NK-92 (cell line): ENCODE measurements around the gene RCN2.

ENCODE experiments used
- DNase-seq: peaks from one replicate; lab custom pipeline; 2025; ENCODE audit not compliant: unreplicated experiment; lab: John Stamatoyannopoulos, UW

The RCN2 gene

DNA sequence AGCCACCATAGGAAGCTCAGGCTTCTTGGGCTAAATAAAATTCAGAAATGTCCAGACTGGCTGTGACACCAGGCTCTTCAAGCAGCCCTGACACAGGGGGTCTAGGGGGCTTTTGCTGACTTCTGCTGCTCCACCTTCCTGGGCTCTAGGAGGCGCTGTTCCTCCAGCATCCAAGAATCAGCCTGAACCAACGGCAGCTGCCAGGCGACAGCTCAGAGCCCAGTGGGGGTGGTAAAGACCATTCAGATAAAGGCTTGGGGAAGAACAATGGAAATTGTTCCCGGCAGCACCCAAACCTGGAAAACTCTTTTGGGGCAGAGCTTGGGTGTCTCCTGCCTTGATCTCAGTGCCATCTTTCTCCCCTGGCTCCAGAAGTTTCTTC, 41.8 kb downstream of the RCN2 start:
- DNase-seq: no peak

- no peak for DNase-seq
Observed at GRCh38 chr15:76973906-76974305, 42.4 kb downstream of the RCN2 start.

- DNase-seq: no peak
Observed at GRCh38 chr15:76974456-76975036, 43.0 kb downstream of the RCN2 start.

- no peak for DNase-seq
Observed at GRCh38 chr15:76976141-76976540, 44.6 kb downstream of the RCN2 start.

- no peak for DNase-seq
Observed at GRCh38 chr15:76976572-76977270, 45.2 kb downstream of the RCN2 start.

DNA sequence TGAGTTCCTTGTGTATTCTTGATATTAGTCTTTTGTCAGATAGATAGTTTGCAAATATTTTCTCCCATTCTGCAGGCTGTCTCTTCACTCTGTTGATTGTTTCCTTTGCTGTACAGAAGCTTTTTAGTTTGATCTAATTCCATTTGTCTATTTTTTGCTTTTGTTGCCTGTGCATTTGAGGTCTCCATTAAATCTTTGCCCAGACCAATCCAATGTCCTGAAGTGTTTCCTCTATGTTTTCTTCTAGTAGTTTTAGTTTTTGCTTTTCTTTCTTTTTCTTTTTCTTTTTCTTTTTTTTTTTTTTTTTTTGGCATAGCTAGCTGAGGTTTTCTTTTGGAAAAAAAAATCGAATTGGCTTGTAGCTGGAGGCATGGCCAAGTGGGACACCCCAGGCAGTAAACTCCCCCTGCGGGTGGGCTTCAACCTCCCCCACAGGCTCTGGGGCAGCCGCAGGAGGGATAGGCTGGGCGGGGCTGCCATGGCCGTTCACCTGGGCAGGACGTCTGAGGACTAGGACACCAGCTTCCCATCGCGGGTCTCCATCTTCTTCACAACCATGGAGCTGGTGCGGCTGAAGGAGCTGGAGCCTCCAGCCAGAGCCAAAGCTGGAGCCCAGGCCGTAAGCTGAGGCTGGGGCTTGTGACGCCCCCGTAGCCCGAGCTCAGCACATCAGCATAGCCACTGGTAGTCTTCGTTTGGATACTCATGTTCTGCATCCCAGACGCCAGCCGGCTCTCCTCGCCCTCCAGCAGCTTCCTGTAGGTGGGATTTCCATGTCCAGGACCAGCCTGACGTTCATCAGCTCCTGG, 47.2 kb downstream of the RCN2 start:
- DNase-seq: no peak

DNA sequence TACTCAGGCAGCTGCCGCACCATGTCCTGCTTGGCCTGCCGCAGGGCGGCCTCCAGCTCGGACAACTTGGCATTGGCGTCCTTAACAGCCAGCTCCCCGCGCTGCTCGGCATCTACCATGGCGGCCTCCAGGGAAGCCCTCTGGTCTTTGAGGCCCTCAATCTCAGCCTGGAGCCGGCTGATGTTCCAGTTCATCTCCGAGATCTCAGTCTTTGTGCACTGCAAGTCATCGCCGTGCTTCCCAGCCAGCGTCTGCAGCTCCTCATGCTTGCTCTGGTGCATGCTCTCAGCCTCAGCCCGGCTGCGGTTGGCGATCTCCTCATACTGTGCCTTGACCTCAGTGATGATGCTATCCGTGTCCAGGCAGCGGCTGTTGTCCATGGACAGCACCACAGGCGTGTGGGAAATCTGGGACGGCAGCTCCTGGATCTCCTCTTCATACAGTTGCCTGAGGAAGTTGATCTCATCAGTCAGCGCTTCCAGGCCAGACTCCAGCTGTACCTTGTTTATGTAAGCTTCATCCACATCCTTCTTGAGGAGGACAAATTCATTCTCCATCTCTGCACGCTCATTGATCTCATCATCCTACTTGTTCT, 47.9 kb downstream of the RCN2 start:
- no peak for DNase-seq

DNA sequence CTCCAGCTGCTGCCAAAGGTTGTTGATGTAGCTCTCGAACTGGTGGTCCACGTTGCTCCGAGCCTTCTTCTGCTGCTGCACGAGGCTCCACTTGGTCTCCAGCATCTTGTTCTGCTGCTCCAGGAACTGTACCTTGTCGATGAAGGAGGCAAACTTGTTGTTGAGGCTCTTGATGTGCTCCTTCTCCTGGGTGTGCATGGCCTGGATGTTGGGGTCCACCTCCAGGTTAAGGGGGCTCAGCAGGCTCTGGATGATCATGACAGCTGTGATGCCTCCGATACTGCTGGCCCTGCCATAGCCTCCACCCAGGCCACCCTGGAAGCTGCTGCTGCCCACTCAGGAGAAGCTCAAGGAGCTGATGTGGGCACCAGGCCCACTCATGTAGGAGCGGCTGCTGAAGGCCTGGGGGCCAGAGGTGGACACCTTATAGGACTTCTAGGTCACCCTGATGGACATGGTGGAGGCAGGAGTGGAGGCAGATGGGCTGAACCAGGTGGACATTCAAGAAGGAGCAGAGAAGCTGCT, 48.5 kb downstream of the RCN2 start:
- DNase-seq: no peak

- no peak for DNase-seq
Observed at GRCh38 chr15:76982356-76982755, 50.8 kb downstream of the RCN2 start.

DNA sequence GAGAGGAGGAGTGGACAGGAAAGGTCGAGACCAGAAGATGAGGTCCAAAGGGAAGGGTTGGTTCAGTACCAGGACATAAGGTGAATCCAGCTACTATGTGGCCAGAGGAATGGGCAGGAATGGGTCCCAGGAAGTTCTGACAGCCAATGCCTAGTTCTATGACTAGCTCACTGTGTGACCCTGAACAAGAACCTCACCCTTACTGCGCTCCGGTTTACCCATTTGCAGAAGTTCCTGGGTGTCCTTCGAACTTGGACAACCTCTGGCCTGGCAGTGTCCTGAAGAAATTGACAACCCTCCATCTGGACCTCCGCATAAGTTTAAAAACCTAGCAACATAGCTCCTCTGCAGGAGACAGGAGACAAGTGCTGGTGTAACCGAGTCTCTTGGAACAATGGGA, 51.2 kb downstream of the RCN2 start:
- no peak for DNase-seq

- DNase-seq: no peak
Observed at GRCh38 chr15:76983590-76984375, 52.2 kb downstream of the RCN2 start.

GRCh38 chr15:76986743-76987142, 55.2 kb downstream of the RCN2 start:
- no peak for DNase-seq

GRCh38 chr15:76987276-76987675, 55.7 kb downstream of the RCN2 start:
- DNase-seq: no peak

GRCh38 chr15:76987896-76988860, 56.6 kb downstream of the RCN2 start:
- no peak for DNase-seq

GRCh38 chr15:76988867-76989780, 57.6 kb downstream of the RCN2 start:
- no peak for DNase-seq

DNA sequence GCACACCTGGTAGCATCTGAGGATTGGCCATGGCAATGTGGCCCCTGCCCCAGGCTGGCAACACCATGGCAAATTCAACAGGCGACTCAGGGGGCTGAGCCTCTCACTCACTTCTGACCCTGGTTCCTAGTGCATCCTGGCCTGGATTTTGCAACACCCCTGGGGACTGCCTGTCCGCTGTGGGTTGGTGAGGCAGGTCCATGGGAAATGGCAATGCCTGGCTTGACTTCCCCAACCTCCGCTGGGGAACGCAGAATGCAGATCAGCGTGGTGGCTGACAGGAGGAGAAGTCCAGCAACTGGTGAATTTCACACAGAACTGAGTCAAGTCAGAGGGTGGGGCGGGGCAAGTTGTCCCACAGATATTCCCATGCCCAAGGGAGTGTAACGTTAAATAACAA, 59.5 kb downstream of the RCN2 start:
- no peak for DNase-seq

DNA sequence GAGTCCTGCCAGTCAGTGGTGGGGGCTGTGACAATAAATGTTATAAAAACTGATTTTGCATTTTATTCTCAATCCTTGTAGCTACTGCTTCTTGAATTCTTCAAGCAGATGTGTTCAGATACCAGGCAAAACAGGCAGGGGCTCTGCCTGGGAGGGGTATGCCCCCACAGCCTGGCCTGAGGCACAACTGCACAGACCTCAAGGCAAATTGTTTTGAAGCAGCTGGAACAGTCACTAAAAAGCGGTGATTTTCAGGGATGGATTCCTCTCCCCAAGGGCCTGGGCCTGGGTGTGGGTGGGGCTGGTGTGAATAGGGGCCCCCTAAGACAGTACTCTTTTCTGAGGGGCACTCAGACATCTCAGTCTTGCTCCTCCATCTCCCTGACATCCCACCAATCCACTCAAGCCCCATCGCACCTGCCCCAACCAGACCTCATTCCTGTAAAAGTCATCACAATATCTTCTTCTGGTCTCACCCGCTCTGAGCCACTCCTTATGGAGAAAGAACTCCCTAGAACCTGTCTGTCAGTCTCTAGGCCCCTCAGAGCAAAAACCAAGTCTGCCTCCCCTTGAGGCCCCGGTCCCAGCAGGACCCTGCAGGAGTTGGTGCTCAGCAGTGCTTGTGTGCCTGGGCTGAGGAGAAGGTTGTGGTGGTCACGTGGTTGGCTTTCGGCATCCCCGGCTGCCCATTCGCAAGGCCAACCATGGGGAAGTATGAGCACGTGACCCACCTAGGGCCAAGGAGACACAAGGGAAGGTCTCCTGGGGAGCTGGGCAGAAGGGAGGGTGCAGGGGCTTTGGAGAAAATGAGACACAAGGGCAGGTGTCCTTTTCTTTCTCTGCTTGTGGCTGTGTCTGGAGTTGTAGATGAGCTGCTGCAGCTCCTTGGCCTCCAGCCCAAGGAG, 60.4 kb downstream of the RCN2 start:
- no peak for DNase-seq
